NCI-H748 (cell line): Measurements from ENCODE around the gene AGXT.
"Not testable (repeated sequence)": the region's sequence is repeated elsewhere in the genome, so short reads cannot be mapped to it uniquely, and the experiment has no call there.

Experiments used
- DNase-seq: peaks from one replicate; lab custom pipeline; 2025; ENCODE audit not compliant: unreplicated experiment; lab: John Stamatoyannopoulos, UW

Gene AGXT

DNA sequence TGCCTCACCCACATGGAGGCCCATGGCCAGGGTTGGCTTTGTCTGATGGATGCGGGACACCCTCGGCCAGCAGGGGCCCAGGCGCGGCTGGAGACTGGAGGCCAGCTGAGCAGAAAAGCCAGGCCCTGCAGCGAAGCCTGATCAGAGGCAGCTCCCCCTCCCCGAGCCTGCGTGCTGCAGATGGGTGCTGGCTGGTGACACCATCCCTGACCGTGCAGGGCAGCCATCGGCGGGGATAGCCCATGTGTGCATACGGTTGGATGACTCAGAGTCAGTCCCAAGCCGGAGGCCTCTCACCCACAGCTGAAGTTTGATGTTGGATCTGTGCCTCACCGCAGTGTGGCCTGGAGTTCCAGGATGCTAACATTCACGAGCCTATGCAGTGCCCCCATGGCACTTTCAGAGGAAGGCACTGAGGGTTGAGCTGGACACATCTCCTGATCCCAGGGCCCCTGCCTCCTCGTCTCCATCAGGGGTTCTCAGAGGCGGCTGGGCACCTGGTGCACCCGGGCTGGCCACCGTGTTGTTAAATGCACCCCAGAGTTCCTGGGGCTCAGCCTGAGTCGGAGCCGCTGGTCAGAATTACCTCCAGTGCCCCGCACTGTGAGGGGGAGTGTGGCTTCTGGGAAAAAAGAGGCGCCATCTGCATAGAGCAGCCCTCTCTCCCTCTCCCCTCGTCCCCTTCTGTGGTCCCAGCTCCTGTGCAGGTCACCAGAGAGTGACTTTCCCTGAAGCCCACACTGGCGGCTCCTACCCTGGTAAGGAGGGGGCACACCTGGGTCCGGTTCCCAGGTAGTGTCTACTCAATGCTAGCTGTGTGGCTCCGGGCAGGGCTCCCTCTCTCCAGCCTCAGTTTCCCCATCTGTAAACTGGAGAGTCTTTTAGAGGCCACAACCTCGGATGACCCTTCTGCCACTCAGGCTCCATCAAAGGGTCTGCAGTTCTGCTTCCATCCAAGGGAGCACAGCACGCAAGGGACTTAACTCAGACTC, 29.2 kb upstream of the AGXT start:
- no peak for DNase-seq

DNA sequence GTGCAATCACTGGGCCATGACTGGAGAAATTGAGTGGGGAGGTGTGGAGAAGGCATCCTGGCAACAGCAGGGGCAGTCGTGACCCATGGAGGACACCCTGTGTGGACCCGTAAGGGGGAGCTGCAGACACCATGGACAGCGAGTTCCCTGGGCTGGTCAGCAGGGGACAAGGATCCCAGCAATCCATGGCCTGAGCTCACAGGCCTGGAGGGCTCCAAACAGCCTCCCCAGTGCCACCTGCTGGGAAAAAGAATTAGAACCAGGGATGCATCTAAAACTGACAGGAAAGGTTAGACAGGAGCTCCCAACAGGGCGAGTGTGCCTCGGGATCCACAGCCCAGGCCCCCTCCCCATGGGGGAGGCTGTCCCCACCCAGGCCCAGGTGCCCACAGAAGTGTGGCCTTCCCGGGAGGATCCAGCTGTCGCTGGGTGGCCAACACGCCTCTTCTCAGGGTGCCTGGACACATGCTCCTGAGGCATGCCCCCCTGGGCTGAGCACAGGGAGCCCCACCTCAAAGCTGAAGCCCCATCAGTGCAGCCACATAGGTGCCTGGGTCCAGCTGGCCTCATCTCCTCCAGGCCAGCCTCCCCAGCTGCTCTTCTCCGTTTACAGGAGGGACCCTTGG, 28.1 kb upstream of the AGXT start:
- DNase-seq, result peak; percentile 77

DNA sequence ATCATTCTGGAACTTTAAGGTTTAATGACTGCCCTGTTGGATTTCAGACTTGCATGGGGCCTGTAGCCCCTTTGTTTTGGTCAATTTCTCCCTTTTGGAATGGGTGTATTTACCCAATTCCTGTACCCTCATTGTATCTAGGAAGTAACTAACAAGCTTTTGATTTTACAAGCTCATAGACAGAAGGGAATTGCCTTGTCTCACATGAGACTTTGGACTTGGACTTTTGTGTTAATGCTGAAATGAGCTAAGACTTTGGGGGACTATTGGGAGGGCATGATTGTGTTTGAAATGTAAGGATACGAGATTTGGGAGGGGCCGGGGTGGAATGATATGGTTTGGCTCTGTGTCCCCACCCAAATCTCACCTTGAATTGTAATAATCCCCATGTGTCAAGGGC, 22.3 kb upstream of the AGXT start:
- DNase-seq, result not testable (repeated sequence)

DNA sequence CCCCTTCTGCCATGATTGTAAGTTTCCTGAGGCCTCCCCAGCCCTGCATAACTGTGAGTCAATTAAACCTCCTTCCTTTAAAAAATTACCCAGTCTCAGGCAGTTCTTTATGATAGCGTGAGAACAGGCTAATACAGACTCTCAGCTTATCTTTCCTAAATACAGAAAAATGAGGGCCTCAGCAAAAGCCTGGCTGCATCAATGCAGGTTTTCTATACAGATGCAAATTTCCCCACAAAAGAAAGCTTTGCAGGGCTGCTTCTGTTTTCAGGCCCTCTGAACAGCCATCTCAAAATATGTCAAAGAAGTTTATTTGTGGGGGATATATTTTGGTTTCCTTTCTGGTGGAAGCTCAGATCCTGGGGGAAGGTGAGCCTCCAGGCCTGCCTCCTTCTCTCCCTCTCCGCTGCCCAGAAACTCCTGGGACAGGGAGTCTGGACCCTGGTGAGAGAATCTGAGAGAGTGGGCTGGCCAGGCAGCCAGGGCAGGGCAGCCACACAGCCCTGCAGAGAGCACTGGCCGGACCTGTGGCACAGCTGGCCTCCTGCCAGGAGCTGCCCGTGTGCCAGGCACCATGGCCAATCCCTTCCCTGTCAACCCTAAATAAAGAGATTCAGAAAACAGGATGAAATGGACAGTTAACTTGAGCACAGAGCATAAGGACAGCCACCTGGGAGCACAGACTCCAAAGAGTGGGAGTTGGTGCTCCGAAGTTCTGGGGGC, 21.6 kb upstream of the AGXT start:
- DNase-seq, result no peak

DNA sequence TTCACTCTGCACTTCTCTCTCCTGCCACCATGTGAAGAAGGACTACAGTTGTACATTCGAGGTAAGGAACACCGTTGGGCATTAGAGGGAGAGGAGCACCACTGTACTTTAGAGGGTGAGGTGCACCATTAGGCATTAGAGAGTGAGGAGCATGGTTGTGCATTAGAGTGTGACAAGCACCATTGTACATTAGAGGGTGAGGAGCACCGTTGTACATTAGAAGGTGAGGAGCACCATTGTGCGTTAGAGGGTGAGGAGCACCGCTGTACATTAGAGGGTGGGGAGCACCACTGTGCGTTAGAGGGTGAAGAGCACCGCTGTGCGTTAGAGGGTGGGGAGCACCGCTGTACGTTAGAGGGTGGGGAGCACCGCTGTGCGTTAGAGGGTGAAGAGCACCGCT, 20.8 kb upstream of the AGXT start:
- DNase-seq, result no peak

DNA sequence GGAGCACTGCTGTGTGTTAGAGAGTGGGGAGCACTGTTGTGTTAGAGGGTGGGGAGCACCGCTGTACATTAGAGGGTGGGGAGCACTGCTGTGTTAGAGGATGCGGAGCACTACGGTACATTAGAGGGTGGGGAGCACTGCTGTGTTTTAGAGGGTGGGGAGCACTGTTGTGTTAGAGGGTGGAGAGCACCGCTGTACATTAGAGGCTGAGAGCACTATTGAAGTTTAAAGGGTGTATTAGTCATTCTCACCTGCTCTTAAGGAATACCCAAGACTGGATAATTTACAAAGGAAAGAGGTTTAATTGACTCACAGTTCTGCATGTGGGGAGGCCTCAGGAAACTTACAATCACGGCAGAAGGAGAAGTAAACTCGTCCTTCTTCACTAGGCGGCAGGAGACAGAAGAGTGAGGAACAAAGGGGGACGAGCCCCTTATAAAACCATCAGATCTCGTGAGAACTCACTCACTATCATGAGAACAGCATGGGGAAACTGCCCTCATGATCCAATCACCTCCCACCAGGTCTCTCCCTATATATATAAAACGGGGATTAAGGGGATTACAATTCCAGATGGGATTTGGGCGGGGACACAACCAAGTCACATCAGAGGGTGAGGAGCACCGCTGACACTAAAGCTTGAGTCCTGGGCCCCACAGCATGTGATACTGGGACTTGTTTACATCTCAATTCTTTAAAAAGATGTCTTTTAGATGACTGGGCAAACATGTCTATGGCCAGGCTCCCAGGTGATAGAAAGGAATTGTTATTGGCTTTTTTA, 19.5 kb upstream of the AGXT start:
- no peak for DNase-seq

DNA sequence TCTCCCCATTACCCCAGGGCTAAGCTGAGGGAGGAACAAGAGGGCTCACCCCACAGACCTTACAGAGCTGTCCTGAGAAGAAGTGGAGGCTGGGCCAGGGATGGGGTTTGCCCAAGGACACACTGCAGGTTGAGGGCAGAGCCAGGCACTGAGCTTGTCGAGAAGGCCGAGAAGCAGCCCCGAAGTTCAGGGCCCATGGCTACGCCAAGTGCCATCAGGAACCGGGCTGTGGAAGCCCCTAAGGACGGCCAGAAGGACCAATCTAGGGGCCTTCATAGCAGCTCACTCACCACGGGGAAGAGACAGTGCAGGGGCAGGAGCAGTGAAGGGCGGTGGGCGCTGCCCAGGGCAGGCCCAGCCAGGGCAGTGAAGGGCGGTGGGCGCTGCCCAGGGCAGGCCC, 18.6 kb upstream of the AGXT start:
- no peak for DNase-seq

DNA sequence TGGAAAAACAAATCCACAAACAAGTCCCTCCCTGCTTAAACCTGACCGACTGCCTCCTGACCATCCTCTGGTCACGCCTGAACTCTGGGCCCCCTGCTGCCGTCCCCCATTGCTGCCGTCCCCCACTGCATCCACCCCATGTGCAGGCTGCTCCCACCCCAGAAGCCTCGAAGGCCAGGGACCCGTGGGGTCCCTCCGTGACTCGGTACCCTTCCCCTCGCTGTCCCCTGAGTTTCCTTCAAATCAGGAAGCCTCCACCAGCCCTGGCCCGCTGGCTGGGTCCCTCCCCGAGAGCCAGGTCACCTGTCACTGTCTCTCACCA, 17.9 kb upstream of the AGXT start:
- no peak for DNase-seq

DNA sequence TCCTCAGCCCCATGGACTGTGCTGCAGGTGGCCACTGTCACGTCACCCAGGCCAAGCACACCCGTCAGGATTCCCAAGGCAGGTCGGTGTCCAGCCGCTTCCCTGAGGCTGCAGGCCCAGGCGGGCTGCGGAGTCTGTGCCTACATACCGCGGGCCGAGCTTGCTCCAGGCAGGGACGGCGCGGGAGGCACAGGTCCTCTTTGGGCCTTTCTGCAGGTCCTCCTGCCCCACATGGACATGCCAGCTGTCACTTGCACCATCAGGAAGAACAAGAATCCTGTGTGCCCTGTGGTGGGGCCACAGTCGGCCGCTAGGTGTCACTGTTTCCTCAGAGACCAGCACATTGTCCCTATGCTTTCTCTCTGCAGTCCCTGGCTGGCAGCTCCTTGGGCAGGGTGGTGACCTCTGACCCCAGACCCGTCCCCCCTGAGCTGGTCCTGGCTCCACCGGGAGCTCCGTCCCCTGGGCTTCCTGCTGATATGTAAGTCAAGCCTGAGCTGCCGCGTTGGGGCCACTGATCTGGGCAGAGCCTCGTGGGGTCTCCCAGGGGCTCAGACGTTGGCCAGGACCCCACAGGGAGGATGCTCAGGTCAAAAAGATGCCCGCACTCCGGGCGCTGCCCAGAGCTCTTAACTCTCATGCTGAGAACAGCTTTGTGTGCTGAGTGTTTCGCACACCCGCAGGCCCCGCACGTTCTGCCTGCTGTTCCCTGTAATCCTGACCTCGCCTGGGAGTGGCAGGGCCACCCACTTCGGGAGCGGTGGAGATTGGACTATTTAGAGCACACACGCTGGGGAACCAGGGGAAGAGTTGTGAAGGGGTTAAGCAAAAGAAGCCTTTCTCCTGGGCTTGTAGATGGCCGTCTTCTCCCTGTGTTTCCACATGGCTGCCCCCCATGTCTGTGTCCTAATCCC, 17.3 kb upstream of the AGXT start:
- DNase-seq, result peak; percentile 72

DNA sequence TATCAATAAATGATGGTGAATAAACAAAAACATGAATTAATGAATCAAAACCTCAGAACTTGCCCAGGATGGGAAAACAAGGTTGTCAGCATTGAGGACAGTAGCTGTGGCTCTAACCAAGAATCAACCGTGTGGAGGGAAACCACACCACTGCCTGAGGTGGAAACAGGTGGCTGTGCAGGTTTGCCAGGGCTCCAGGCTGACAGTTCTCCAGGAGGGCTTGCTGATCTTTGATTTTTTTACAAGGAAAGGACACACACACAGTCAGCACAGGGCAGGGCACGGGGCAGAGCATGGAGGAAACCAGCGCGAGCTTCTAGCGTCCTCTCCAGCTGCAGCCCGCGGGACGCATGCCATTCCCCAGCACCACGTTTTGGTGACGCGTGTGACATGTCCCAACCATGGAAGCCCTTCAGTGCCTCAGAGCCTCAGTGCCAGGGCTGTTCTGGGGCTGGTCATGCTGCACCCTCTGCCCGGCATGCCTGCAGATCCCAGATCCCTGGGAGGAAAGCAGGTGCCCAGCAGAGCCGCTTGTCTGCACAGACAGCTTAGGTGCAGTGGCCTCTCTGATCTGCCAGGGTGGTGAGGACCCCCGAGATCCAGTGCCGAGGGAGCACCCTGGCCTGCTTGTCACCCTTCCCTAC, 15.8 kb upstream of the AGXT start:
- DNase-seq, result no peak

DNA sequence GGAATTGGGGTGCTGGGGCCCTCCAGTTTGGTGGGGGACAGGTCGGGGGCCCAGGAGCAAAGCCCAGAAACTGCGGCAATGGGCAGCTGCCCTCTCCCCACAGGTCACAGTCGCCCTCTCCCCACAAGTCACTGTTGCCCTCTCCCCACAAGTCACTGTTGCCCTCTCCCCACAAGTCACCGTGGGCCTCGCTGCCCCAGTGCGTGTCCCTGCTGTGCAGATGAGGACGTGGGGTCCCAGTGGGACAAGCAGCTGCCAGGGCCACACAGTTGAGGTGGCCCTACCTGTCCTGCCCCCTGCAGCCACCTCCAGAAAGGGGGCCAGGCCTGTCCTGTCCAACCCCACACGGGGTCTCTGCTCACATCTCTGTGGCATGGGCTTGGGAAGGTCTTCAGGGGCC, 13.0 kb upstream of the AGXT start:
- DNase-seq, result no peak

DNA sequence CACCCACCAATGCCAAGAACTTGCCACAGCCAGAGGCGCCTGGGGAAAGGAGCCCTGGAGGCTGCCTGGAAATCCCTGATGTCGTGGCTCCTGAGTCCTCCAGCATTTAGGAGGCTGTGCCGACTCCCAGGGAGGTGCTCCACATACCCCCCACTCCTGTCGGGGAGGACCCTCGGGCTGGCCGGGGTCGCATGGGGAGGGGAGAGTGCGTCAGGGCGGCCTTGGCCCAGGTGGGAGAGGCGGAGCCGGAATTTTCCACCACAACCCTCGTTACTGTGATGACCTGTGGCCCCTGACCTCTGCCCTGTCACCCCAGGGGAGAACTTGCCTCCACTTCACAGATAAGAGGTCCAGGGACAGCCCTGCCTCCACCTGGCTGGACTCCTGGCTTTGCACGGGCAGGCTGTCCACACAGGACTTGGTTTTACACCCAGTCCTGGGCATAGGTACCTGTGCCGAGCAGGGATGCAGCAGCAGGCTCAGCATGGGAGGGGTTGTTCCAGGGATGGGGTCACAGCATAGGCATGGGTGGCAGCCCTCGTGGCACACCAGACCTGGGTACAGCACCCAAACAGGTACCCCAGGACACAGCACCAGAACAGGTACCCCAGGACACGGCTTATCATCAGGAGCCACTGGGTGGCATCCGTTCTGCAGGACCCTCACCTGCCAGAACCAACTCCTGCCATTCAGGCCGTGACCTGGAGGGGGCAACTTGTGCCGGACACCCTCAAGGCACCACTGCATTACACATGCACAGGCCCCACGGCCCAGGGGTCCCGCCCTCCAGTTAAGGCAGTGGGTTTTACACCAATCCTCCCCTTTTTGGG, 12.3 kb upstream of the AGXT start:
- DNase-seq, result peak; percentile 9

DNA sequence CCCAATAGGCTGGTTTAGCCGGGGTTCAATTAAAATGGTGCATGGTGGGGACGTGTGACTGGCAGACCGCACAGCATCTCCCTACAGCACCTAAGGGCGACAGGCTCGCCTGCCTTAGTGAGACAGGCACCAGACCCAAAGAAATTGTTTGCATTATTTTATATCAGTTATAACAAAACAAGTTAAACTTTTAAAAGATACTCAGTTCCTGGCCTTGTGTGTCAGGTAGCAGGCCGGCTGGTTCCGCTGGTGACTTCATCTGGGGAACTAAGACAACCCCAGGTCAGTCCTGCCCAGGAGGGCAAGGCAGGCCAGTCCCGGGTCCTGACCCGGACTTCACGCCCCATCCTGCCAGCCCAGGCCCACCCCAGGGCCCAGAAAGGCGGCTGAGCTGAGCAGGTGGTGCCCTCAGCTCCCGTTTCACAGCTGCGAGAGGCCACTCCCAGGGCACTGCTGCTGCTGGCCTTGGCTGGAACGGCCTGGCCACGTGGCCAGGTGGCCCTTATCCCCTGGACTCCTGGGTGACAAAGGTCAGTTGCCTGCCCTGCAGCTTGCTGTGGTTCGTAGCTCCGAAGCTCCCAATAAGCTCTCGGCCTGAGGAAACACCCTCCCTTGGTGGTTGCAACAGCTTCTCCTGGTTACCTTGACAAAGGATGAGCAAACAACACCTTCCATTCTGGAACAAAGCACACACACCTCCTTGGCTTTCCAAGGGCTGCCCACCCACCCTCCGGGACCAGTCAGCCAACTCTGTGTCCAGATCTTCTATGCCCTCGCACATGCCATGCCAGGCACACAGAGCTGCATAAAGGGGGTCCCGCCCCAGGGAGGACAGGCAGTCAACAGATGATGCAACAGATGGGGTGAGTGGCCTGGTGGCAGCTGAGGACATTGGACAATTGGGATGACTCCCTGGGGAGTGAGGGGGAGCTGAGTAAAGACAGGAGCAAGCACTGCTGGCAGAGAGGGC, 11.3 kb upstream of the AGXT start:
- peak; percentile 35 for DNase-seq

DNA sequence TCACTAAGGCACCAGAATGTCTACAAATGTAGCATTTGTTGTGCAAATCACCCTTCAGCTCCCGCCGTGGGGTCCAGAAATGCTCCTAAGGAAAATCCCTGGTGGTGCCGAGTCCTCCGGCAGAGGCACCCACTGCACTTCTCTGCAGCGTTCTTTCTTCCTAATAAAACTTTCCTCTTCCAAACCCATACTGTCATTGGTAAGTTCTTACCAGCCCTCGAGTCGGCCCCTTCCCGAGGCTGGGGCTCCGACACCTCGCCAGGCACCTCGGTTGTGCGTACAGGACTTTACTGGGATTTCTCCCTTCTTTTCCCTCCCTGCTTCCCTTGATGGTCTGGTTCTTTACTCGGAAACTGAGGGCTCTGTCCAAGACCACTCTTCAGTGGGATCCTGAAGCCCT, 10.3 kb upstream of the AGXT start:
- no peak for DNase-seq

DNA sequence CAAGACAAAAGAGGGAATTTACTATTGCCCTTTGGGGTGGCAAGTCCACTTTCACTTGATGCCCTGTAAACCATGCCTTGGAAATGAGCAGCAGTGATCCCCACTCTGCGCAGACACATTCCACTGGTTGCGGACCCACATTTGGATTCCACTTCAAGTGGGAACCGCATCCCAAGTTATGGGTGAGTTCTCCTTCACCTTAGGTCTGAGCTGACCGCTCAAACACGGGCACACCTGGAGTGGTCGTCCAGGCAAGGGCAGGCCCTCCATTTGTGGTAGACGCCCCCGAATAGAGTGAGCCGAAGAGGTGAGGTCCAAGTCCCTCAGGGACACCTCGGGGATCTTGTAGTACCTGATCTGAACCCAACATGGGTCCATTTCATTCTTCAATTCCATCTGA, 9.8 kb upstream of the AGXT start:
- no peak for DNase-seq

DNA sequence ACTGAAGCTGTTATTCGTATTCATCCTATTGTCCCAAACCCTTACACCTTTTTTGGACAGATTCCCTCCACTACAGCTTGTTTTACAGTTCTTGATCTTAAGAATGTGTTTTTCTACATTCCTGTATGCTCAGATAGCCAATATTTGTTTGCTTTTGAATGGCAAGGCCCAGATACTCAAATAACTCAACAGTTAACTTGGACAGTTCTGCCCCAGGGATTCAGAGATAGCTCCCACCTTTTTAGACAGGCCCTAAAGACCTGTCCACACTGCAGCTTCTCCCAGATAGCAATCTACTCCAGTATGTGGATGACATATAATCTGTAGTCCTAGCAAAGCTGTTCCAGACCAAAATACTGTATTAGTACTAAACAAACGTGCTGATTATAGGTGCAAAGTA, 7.1 kb upstream of the AGXT start:
- no peak for DNase-seq

DNA sequence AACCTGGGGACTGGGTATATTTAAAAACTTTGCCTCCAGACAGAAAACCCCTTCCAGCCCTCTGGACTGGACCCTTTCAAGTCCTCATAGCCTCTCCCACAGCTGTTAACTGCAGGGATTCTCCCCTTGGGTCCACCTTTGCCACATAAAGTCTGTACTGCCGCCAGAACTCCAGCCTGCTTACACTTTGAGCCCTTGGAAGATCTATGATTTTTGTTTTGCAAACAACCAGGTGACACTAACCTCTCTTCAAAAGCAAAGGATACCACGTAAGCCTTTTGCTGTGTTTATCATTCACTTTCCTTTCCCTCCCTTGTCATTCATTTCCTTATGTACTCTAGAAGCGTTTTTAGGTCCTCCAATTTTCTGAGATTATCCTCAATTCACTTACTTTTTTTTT, 4.1 kb upstream of the AGXT start:
- no peak for DNase-seq

DNA sequence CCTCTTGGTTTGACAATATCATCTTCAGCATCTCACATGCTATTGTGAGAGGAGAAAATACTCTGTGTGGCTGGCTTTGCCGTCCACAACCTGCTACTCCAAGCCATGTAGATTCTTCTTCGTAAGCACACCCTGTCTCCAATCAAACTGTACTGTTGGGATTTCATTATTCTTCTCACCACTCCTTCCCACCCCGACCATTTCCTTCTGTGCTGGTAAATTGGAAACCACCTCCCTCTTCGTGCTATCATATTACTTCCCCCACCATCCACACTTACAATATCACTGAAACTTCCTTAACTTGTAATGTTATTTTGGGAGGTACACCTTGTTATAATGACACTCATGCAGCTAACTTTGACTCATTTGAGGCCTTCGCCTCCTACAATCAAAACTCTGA, 3.2 kb upstream of the AGXT start:
- DNase-seq, result no peak
